Middle frontal gyrus (tissue), 1 donor: Measurements from ENCODE around the gene FLNB.

Experiments
- DNase-seq: peaks from one replicate; pipeline ENCODE4 v3.0.0-alpha.2; 2015; ENCODE audit warnings: low spot score; ENCODE audit errors: extremely low spot score

The FLNB gene

DNA sequence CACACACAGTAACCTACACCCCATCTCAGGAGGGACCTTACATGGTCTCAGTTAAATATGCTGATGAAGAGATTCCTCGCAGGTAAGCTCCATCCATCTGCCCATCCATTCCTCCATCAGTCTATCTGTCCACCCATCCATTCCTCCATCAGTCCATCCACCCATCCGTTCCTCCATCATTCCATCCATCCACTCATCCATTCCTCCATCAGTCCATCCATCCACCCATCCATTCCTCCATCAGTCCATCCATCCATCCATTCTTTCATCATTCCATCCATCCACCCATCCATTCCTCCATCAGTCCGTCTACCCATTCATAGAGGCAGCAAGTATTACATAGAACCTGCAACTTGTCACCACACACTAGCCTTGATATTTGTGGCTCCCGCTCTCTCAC is 124.6 kb downstream of the FLNB start:
- no peak for DNase-seq

DNA sequence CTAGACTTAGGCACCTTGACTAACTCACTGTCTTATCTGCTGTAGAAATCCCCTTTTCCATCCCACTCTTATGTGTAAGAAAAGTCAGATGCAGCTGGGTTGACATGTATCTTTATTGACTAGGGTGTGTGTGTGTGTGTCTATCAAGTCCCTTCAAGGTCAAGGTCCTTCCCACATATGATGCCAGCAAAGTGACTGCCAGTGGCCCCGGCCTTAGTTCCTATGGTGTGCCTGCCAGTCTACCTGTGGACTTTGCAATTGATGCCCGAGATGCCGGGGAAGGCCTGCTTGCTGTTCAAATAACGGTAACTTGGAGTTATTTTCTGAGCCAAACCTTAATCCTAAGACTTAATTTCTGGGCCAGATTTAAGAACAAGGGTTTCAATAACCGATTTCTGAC is 126.2 kb downstream of the FLNB start:
- DNase-seq = no peak

DNA sequence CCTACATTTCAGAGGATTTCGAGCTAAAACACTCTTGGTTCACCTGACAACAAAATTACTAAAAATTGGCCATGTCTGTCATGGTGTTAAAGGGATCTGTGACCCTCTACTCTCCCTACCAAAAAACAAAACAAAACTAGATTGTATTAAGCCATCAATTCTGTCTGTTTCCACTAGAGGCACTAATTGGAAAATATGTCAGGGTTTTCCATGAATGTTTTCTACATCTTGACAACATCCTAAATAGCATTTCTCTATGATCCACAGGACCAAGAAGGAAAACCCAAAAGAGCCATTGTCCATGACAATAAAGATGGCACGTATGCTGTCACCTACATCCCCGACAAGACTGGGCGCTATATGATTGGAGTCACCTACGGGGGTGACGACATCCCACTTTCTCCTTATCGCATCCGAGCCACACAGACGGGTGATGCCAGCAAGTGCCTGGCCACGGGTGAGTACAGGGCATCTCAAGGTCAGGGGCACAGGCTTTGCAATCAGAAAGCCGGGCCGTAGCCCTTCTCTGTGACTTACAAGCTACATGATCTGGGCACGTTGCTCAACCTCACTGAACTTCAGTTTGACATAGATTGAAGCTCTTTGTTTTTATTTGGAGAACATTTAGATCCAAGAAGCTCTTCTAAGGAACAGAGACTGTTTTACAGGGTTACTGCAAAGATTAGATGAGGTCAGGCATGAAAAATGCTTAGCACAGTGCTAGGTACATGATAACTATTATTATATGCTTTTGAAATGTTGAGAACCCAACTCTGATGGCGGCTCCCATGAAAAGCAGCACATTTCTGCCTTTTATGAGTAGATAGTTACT is 127.7 kb downstream of the FLNB start:
- no peak for DNase-seq

DNA sequence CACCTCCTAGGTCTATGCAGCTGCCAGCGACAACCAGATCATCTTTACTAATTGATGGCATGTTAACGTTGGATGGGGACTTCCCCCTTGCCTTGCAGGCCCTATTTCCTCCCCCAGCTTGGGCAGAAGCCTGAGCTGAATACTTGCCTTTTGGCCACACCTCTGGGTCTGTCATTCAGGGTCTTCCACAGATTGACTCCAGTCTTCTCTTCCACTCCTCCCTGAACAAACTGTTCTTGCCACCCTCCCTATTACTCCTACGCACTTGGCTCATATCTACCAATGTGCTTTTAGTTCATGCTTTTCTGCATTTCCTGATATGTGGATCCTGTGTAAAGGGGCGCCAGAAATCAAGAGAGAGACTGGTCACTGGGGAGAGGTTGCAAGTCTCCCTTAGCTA is 129.1 kb downstream of the FLNB start:
- no peak for DNase-seq

DNA sequence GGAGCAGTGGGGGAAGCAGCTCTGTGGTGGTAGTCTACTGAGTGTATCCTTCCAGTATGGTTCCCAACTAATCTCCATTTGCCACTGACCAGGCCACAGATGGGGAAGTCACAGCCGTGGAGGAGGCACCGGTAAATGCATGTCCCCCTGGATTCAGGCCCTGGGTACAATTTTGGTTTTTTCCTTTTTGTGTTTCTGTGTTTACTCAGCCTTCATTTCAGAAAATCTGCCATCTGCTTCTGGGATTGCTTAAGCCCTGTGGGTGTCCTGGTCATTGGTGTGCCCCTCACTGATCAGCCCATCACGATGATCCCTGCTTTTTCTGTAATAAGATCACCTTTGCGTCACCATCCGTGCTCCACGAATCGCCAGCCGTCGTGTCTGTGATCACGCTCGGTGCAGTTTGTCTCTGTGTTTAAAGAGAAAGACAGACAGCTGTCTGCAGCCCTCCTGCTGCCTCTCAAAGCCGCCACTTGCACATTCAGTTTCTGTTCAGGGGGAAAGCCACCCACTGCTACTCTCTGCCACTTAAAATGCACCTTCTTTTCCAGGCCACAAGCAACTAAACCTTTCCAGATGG is 133.6 kb downstream of the FLNB start:
- DNase-seq = no peak

DNA sequence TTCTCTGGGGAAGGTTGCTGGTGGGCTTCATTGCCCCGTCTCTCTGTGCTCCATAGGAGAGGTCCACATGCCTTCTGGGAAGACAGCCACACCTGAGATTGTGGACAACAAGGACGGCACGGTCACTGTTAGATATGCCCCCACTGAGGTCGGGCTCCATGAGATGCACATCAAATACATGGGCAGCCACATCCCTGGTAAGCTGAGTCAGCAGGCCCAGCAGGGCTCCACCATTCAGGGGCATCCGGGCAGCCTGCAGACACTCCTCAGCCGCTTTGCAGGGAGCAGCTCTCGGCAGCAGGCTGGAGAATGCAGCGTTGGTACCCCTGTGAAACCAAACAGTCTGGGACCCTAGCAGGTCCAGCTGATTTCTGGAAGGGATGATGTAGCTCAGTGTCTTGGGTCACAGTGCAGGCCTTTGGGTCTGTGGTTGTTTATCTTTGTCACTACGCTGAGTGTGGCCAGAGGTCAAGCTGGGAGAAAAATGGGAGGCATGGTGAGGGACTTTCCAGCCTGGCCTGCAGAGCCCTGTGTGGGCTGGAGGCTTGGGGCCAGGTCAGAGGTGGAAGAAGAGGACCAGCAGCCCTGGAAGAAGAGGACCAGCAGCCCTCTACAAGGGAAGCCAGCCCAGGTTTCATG is 135.3 kb downstream of the FLNB start:
- no peak for DNase-seq

DNA sequence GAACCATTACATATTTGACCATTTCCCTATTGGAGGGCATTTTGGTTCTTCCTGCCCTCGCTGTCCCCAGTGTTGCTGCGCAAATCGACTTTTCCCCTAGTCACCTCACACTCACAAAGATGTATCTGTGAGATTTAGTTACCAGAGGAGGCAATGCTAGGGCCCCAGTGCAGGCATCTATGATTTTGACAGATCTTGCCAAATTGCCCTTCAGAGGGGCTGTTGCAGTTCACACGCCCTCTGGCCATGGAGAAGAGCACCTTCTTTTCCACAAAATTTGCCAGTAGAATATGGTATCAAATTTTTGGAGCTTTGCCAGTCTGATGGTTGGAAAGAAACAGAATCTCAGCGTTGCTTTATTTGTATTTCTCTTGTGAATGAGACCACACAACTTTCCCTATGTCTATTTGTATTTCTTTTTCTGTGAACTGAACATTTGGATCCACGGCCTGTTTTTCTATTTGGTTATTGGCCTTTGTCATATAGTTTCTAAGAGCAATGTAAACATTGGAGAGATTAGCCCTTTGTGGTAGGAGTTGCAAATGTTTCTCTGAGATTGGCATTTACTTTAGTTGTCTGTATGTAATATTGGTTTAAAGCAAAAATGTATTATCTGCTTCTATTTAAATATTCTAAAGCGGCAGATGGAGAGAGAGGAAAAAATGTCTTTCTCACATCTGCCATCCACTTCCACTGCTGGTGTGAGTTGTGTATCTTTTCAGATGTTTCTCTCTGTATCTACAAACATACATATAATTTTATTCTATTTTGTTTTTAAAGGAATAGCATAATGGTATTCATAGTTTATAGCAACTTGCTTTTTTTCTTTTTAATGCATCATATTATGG is 136.5 kb downstream of the FLNB start:
- DNase-seq = no peak

DNA sequence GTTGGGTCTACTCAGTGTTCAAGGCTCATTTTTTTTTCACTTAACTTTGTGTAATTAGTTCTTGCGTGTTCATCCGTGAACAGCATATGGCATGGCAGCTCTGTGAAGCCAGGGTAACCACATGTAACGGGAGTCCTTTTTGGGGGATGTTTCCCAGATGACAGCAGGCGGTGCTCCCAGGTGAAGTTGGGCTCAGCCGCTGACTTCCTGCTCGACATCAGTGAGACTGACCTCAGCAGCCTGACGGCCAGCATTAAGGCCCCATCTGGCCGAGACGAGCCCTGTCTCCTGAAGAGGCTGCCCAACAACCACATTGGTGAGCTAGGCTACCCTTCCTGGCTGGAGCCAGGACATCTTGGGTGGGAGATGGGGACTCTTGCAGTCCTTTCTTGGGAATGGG is 139.8 kb downstream of the FLNB start:
- DNase-seq = no peak

DNA sequence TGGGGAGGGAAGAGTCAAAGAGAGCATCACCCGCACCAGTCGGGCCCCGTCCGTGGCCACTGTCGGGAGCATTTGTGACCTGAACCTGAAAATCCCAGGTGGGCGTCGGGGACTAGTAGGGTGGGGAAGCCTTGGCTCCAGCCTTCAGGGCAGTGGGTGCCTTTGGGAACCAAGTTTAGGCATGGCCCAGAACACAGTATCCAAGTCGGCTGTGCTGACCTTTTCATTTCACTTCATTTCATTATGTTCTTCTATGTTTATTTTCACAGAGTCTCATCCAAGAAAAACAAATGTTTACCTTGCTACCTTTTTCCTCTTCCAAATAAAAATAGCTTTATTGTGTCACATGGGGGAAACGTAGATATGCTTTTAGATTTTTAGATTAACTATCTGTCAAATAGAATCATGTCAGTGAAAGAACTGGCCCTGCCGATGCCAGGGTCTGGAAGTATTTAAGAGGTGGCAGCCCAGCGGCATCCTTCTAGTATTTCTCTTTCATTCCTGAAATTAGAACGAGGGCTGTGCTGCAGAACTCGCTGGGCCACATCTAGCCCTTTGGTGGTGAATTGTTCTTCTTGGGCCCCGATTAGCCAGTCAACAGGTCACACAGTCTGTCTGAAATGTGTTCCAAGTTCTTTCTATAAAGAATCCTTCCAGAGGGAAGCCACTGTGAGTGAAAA is 142.0 kb downstream of the FLNB start:
- DNase-seq = no peak

DNA sequence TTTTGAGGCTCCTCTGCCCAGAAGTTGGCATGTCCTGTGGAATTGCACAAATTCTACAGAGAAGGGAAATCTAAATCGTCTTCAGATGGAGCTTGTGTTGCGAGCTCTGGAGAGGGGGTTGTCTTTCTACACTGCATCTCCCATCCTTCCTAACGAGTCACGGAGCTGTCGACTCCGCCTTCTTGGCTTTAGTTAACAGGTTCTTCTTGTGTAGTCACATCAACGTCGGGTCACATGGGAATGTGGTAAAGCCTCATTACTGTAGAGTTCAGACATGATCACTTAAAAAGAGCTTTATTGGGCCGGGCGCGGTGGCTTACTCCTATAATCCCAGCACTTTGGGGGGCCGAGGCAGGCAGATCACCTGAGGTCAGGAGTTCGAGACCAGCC is 142.6 kb downstream of the FLNB start:
- no peak for DNase-seq

DNA sequence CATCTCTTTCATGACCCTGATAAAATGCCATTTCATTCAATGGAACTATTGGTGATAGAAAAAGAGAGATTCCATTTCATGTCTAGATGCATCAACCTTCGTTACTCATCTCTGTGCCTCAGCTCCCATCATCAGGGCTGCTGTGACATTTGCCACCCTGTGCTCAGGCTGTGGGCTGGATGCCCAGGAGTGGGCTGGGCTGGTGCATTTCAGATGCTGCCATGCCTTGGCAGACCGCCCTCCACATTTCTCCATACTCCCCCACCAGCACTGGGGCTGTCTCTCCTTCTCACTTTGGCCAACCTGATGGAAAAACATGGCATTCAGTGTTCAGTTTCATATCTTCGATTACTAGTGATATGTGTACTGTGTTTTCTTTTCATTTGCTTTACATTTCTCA is 143.4 kb downstream of the FLNB start:
- DNase-seq = peak; percentile 8

DNA sequence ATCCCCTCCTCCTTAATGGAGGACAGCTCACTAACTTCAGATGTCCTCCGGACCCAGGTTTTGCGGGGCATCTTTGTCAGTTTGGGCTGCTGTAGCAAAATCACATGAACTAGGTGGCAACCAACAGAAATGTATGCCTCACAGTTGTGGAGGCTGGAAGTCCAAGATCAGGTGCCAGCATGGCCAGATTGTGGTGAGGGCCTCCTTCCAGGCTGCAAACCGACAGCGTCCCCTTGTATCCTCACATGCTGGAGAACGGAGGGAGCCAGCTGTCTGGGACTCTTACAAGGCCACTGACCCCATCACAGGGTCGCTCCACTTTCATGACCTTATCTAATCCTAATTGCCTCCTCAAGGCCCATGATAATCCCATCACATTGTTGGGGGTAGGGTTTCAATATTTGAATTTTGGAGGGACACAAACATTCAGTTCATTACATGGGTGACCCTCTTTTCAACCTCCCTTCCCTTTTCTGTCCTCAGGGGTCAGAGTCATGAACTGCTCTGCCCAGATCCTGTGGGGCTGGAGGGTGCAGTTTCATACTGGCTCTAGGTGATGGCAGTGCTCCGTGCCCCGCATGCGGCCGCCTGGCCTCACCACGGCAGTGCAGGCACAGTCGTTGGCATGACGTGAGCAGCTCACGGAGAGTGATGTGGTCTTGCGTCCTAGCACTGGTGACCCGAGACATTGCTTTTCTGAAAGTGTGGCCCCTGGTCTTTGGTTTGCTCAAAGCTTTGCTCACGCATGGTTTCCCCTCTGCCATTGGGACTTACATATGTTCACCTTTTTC is 144.2 kb downstream of the FLNB start:
- no peak for DNase-seq

DNA sequence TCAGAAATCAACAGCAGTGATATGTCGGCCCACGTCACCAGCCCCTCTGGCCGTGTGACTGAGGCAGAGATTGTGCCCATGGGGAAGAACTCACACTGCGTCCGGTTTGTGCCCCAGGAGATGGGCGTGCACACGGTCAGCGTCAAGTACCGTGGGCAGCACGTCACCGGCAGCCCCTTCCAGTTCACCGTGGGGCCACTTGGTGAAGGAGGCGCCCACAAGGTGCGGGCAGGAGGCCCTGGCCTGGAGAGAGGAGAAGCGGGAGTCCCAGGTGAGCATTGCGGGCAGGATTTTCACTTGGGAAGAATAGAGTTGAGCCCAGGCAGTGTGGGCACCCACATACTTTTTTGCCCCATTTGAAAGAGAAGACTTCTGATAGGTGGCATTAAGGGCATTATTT is 145.1 kb downstream of the FLNB start:
- no peak for DNase-seq

DNA sequence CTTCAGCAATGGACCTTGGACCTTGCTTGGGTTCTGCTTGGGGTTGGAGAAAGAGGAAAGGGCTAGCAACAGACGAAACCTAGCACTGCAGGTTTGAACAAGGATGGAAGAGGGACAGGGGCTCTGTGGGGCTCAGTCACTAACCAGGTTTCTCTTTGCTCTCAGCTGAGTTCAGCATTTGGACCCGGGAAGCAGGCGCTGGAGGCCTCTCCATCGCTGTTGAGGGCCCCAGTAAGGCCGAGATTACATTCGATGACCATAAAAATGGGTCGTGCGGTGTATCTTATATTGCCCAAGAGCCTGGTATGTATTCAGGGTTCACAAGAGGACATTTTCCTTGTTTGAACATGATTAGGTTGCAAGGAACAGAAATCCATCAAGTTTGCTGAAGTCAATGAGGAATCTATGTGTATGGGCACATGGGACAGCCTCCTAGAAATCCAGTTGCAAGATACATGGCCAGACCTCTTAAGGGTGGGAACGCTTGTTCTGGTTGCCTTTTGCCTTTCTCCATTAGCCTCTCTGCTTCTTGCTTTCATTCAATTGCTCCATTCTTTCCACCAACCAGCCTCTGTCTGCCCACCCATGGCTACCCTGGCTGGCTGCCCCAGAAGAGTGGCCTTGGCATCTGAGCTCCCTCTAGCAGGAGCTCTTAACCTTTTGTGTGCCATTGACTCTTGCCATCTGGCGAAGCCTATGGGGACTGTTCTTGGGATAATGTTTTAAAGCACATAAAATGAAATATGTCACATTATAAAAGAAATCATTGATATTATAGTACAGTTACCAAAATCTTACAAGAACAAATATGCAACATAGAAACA is 146.6 kb downstream of the FLNB start:
- DNase-seq = no peak

DNA sequence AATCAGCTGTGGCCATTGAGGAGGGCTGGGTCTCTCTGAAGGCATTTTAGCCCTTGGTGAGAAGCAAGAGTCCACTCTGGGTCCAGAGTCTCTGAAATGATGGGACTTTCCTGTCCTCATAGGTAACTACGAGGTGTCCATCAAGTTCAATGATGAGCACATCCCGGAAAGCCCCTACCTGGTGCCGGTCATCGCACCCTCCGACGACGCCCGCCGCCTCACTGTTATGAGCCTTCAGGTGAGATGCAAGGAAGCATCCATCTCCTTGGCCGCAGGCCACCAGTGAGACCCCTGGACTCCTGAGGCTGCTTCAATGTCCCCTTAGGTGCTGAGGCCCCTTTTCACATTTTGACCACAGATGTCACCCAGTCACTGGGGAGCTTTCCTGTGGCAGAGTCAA is 147.6 kb downstream of the FLNB start:
- no peak for DNase-seq

DNA sequence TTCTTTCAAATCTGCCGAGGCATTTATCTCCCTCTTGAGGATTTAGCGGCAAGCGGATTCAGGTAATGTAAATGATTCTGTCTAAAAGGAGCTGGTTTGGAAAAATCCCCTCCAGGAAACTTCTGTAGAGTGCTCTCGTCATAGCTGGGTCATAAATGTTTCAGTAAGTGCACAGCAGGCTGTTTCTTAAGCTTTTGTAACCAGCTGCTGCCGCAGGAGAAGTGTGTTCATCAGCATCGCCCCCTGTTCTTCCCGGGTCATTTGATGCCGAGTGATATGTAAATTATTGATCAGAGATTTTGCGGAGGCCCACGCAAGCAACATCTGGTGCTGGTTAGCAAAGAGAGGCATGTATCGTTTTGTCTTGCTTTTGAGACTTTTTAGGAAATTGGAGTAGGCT is 149.5 kb downstream of the FLNB start:
- DNase-seq = no peak

DNA sequence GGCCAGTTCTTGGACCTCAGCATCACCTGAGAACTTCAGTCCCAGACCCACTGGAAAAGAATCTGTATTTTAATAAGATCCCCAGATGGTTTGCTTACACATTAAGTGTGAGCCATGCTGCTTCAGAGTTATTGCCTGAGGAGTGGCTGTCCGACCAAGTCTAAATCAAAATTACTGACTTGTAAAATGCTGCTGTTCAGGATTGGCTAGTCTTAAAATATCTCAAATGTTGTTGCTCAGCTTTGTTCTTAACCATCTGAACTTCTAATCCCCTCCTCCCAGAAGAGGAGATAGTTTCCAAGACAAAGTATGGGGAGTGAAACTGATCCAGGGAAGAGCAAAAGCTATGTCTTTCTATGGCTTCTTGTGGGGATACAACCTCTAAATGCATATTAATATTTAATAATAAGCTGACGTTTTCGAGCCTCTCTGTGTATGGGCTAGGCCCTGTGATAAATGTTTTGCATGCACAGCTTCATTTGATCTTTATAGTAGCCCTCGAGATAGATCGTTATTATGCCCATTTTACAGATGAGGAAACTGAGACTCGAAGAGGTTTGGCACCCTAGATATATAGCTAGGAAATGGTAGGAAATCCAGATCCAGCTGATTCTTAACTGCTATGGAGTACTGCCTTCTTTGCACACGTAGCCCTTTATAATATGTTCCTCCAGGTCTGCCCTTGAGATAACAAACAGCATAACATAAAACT is 150.4 kb downstream of the FLNB start:
- no peak for DNase-seq

DNA sequence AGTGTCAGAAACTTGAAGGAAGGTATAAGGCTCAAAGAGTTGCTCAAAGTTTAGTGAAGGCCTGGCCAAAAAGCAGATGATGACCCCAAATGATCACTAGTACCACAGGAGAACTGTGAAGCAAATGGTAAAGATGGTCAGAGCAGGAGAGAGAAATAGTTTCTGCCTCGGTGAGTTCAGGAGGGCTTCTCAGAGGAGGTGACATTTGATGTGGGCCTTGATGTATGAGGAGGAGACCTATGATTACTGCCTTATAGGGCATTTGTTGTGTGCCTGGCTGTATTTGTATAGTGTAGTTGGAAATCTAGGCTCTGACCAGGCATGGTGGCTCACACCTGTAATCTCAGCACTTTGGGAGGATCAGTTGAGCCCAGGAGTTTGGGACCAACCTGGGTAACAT is 152.2 kb downstream of the FLNB start:
- no peak for DNase-seq
